HK-2 (cell line): Measurements from ENCODE around the gene SLC30A1.
"Not testable (repeated sequence)": the region's sequence is repeated elsewhere in the genome, so short reads cannot be mapped to it uniquely, and the experiment has no call there.

Experiments
- DNase-seq: peaks from one replicate; pipeline ENCODE4 v3.0.0-alpha.2; 2018; ENCODE audit not compliant: unreplicated experiment

Gene SLC30A1, protein sequence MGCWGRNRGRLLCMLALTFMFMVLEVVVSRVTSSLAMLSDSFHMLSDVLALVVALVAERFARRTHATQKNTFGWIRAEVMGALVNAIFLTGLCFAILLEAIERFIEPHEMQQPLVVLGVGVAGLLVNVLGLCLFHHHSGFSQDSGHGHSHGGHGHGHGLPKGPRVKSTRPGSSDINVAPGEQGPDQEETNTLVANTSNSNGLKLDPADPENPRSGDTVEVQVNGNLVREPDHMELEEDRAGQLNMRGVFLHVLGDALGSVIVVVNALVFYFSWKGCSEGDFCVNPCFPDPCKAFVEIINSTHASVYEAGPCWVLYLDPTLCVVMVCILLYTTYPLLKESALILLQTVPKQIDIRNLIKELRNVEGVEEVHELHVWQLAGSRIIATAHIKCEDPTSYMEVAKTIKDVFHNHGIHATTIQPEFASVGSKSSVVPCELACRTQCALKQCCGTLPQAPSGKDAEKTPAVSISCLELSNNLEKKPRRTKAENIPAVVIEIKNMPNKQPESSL

DNA sequence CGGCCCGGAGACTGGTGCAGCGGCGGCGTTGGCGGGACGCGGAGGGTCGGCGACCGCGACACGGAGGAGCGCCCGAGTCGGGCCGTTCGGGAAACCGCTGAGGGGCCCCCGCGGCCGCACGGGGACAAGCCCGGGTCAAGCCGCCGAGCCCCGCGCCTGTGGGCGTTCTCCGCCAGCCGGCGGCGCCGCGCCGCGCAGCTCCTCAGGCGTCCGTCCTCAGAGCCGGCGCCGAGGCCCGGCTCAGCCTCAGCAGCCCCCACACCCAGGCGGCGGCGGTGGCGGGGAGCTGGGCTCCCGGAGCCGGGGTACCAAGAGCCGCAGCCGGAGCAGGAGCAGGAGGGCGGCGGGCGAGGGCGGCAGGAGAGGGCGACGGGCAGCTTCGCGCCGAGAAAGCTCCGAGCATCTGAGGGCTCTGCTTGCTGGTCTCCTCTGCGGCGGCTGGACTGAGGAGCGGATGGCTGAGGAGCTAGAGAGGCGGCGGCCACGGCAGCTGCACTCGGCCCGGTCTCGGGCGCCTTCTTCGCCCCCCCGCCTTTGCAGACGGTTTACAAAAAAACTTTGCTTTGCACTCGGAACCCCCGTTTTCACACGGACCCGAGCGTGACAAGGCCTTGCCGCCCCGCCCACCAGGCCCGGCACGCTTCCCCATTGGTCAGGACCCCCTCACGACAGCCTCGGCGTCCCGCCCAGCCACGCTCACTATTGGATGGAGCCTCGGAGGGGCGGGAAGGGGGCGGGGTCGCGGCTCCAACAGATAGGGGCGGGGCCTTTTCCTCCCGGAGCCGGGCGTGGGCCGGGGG is at the start of gene SLC30A1:
SLC30A1 (minus strand) TSS at position 522 of the 800 bp plus-strand sequence. CDS start 549 bp downstream, outside the sequence.
- peak; percentile 100 for DNase-seq

- no peak for DNase-seq
Observed at GRCh38 chr1:211628417-211628816, 49.5 kb upstream of the SLC30A1 start.

- no peak for DNase-seq
Observed at GRCh38 chr1:211627259-211627658, 48.3 kb upstream of the SLC30A1 start.

DNA sequence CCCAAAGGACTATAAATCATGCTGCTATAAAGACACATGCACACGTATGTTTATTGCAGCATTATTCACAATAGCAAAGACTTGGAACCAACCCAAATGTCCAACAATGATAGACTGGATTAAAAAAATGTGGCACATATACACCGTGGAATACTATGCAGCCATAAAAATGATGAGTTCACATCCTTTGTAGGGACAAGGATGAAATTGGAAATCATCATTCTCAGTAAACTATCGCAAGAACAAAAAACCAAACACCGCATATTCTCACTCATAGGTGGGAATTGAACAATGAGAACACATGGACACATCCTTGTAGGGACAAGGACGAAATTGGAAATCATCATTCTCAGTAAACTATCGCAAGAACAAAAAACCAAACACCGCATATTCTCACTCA is 46.9 kb upstream of the SLC30A1 start:
- not testable (repeated sequence) for DNase-seq

DNA sequence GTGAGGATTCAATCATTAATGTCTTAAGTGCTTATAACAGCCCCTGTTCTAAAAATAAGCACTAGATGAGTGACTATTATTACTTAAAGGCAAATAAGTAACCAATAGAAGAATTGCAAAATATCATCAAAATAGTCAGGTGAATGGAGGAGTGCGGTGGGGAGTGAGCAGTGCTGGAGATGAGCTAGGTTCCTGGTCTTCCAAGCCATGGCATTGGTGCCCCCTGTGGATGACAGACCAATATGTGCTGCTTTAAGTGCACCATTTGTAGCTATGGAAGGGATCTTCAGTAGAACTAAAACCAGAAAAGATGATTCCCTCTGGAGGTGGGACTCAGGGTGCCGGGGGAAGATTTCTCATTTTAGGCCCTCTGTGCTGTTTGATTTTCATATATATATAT is 46.1 kb upstream of the SLC30A1 start:
- DNase-seq: no peak

DNA sequence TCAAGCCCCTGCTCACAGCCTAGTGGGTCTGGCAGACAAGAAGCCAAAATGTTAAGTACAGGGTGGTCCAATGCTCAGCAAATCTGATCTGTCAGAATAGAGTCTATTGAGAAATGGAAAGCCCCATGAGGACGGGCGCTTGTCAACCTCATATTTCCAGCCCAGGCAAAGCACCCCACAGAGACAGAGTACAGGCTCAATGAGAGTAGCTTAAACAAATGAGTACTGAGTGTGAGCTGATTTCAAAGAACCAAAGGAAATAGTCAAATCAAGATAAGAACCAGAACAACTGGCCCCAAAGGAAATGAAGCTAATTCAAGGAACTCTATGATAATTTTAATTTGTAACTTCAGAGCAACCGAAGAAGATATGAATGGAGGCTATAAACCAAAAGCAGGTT is 44.6 kb upstream of the SLC30A1 start:
- DNase-seq: no peak

GRCh38 chr1:211621447-211622198 is 42.7 kb upstream of the SLC30A1 start:
- peak; percentile 66 for DNase-seq

- DNase-seq: no peak
Observed at GRCh38 chr1:211620097-211620496, 41.1 kb upstream of the SLC30A1 start.

DNA sequence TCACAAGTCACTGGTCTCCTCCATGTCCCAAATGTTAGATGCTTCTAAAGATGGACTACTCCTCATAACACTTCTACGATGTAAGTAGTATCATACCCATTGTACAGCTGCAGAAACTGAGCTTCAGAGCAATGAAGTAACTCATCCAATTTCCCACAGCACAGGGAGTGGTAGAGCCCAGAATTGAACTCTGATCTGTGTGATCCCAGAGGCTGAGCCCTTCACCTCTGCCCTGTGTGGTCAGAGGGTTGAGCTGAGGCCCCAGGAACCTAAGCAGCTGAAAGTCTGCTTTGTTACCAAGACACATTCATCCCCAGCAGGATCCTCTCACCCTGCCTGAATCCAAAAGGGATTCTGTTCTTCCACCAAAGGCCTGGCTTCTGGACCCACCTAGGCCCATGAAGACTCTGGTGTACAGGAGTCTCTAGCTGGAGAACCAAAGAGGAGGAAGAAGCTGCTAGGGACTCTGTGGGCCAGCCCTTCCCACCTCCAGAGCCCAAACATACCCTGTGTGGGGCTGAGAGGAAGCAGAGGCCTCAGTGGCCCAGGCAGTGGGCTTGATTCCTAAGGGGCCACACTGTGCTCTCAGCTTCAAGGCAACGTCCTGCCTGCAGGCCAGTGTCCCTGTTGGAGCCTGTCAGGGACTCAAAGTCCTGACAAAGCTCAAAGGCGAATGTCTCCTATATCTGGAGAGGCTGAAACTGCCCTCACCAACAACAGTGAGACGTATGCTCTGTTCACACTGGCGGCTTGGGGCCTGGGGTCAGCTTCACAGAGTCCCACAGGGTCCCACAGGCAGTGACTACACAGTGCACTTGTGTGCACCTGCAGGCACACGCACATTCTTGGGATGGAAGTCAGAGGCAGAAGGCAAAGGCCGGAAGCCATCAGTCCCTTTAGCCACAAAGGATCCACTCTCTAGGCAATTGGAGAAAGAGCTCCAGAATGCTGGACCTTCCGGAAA is 40.4 kb upstream of the SLC30A1 start:
- DNase-seq: no peak

- DNase-seq: no peak
Observed at GRCh38 chr1:211616965-211617297, 38.0 kb upstream of the SLC30A1 start.

- no peak for DNase-seq
Observed at GRCh38 chr1:211616231-211616964, 37.4 kb upstream of the SLC30A1 start.

DNA sequence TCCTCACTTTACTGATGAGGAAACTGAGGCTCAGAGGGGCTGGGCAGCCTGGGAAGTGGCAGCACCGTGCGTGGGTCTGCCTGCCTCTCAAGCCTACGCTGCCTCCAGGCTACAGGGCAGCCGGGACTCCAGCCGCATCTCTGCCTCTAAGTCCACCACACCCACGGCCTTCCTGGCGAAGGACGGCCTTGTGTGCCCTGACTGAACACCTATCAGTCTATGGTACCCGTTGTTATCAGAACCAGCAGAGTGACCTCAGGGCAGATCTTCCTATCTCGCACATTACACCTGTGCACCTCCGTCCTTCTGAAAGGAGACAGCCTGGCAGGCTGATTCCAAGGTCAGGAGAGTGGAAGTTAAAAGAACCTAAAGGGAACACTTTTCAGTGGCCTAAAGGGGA is 35.7 kb upstream of the SLC30A1 start:
- no peak for DNase-seq

DNA sequence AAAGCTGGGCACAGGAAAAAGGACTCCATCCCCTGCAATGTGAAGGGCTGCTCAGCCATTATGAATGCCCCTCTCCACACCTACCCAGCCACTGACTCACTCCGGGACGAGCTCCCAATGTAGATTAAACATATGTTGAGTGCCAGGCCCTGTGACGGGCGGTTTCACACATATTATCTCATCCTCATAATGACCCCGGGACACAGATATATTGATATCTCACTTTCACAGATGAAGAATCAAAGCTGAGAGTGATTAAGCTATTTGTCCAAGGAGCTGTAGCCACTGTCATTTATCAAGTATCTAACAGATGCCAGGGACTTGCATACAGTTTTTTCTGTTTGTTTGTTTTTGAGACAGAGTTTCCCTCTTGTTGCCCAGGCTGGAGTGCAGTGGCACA is 35.0 kb upstream of the SLC30A1 start:
- no peak for DNase-seq

GRCh38 chr1:211613108-211613947 is 34.4 kb upstream of the SLC30A1 start:
- peak; percentile 71 for DNase-seq

DNA sequence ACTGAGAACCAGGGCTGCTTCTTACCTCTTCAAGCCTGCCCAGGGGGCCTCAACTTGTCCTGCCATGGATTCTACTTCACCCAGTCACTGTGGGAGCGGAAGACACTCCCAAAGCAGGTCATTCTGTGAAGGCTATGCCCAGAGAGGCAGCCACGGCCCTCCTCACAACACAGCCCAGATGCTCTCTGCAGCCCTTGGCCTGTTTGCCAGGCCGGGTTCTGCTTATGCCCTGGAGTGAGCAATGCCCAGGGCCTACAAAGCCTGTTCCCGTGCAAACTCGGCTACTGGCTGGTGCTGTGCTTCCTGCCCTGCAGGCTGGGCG is 33.8 kb upstream of the SLC30A1 start:
- no peak for DNase-seq

DNA sequence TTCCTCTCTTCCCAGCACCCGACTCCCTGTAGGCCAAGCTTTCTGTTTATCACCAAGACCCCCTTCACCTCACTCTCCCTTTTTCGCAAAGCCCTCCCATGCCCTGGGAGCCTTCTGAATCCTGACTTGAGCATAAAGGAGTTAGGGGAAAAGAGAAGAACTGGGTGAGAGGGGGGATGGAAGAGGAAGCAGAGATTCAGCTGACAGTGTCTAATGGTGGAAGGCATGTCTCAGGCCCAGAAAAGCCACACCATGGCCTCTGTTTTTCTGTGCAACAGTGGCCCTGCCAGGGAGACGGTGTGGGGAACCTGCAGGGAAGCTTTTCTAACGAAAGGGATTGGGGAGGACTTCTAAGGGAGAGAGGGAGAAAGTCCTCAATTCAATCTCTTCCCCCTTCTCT is 32.9 kb upstream of the SLC30A1 start:
- no peak for DNase-seq

- DNase-seq: no peak
Observed at GRCh38 chr1:211610779-211611556, 32.0 kb upstream of the SLC30A1 start.

DNA sequence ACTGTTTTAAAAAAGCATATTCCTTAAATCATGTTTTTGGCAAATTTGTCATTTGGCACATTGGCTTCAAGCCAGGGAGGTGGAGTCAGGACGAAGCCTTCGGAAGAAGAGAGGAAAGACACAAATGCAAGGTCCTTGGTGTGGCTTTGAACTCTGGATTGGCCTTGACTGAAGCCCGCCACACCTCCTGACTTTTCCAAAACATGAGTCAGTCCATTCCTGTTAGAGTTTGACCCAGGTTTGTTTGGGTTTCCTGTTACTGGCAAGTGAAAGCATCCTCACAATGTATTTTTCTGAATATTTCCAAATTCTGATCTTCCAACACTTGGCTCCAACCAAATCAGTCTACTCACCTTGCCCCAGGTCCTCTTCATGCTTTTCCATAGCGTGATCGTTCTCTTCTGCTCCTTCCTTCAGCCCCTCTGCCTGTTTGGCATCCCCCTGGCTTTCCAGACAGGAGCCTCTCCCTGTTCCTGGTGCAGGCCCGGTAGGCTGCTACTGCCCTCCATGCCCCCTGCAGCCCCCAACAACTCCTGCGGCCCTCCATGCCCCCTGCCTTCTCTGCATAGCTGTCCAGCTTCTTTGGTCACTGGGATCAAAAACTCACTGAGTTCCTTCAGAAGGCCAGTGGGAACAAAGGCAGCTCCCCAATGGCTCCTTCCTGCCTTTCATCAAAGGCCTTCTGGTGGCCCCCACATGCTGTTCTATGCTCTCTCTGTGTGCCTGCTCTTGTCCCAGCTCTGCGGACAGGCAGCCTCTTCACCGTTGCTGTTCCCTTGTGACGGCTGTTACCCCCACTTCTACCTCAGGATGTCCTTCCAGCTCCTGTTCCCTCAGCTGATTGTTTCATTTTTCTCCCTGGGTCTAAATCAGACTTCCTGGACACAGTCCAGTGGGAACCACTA is 30.4 kb upstream of the SLC30A1 start:
- no peak for DNase-seq
